Stomach smooth muscle (tissue), 2 donors: ENCODE measurements around the gene ZDHHC1.
"Not testable (repeated sequence)": the region's sequence is repeated elsewhere in the genome, so short reads cannot be mapped to it uniquely, and the experiment has no call there.

Source experiments
- H3K27ac ChIP-seq: one replicate; pipeline ENCODE4 v1.7.0; 2013; ENCODE audit warnings: mild to moderate bottlenecking, low read length, inconsistent platforms
- H3K27me3 ChIP-seq, 2 donors: one replicate each; pipeline ENCODE4 v1.7.0; 2013; ENCODE audit warnings: low read length in 2 of 2; ENCODE audit not compliant: insufficient read depth in 2 of 2, control insufficient read depth in 1 of 2
- H3K36me3 ChIP-seq, 2 donors: one replicate each; pipeline ENCODE4 v1.7.0; 2013; ENCODE audit warnings: low read length in 2 of 2; ENCODE audit not compliant: control insufficient read depth in 2 of 2, insufficient read depth in 2 of 2
- H3K4me1 ChIP-seq: one replicate; pipeline ENCODE4 v1.7.0; 2013; ENCODE audit warnings: low read length; ENCODE audit not compliant: control insufficient read depth, insufficient read depth
- H3K4me3 ChIP-seq, 2 donors: one replicate each; pipeline ENCODE4 v1.7.0; 2013; ENCODE audit warnings: low read length in 2 of 2
- H3K9ac ChIP-seq, 2 donors: one replicate each; pipeline ENCODE4 v1.7.0; 2013; ENCODE audit warnings: low read length in 2 of 2, mild to moderate bottlenecking in 1 of 2
- H3K9me3 ChIP-seq, 2 donors: one replicate each; pipeline ENCODE4 v1.7.0; 2013; ENCODE audit warnings: low read length in 2 of 2; ENCODE audit not compliant: control insufficient read depth in 2 of 2
- donor health status: healthy.
- donor health status: Pancreatic carcinoma.

Gene ZDHHC1

DNA sequence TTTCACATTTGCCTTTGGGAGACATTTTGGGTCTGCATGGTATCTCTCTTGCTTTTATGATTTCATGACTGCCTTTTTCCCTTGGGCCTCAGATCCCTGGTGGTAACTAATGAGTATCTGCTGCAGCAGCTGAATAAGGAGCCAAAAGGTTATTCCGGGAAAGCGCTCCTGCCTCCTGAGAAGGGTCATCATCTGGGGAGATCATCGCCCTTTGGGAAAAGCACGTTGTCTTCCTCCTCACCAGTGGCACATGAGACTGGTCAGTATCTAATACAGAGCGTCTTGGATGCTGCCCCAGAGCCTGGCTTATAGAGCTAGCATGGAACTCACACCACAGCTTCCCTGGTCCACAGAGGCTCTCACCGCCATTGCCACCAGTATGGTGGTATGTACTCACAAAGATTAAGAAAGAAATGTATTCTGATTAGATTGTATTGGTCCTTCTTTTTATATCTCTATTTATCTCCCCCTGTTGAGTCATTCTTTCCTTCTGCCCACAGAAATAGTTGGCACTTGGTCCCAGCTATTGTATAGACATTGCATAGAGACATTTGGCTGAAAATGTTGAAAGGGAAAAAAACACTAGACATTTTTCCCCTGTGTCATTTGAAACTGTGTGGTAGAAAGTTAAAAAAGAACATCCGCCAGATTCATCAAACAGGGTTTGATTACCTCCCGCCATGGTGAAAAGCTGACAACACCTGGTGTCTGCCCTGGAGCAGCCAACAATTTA, 31.3 kb downstream of the ZDHHC1 start:
- no peaks in the 10 kb centered on the region for H3K27me3 ChIP-seq
- H3K4me3 ChIP-seq = no peak overlapping the region
- no peak overlapping the region for H3K9ac ChIP-seq
- no peaks in the 10 kb centered on the region for H3K4me1 ChIP-seq
- H3K27ac ChIP-seq = no peak overlapping the region
- no peaks in the 10 kb centered on the region for H3K9me3 ChIP-seq
- H3K36me3 ChIP-seq = no peaks in the 10 kb centered on the region

DNA sequence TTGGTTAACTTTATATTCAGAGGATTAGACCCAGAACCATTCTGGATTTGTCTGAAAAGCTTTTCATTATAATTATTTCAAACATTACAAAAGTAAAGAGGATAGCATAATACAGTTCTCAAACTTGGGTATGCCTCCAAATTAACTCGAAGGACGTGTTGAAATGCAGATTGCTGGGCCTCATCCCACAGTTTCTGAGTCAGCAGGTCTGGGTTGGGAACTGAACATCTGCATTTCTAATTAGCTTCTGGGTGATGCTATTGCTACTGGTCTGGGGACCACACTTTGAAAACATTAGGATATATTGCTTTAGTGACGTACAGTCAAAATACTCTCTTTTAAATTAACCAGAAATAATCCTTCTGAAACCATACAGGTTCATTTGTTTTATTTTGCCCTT, 33.0 kb downstream of the ZDHHC1 start:
- no peaks in the 10 kb centered on the region for H3K4me1 ChIP-seq
- no peak overlapping the region for H3K9ac ChIP-seq
- H3K4me3 ChIP-seq = no peak overlapping the region
- H3K27ac ChIP-seq = no peak overlapping the region
- H3K27me3 ChIP-seq = no peaks in the 10 kb centered on the region
- no peaks in the 10 kb centered on the region for H3K9me3 ChIP-seq
- H3K36me3 ChIP-seq = no peaks in the 10 kb centered on the region

DNA sequence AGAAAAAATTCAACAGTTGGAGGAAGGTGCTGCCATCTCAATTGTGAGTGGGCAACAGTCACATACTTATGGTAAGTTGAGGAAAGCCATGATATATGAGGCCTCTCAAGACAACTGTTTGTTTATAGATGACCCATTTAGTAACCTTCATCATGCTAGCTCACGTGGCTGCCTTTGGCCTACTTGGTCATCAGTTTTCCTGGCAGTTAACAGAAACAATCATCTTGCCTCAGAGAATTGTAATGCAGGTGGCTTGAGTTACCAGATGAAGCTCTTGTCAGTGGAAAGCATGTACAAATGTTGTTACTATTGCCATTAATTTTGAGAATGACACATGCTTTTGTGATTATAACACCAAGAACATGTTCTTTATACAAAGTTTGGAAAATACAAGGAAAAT, 37.6 kb downstream of the ZDHHC1 start:
- no peaks in the 10 kb centered on the region for H3K27me3 ChIP-seq
- no peak overlapping the region for H3K9ac ChIP-seq
- no peaks in the 10 kb centered on the region for H3K4me1 ChIP-seq
- no peaks in the 10 kb centered on the region for H3K36me3 ChIP-seq
- H3K9me3 ChIP-seq = no peaks in the 10 kb centered on the region
- no peak overlapping the region for H3K4me3 ChIP-seq
- H3K27ac ChIP-seq = no peak overlapping the region

DNA sequence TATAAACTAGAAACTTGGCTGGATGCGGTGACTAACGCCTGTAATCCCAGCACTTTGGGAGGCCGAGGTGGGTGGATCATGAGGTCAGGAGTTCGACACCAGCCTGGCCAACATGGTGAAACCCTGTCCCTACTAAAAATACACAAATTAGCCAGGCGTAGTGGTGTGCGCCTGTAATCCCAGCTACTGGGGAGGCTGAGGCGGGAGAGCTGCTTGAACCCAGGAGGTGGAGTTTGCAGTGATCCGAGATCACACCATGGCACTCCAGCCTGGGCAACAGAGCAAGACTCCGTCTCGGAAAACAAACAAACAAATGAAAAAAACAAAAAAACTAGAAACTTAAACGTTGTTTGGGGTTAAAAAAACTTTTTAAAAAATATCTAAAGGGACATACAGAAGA, 40.3 kb downstream of the ZDHHC1 start:
- H3K4me3 ChIP-seq, H3K4me1 ChIP-seq, H3K36me3 ChIP-seq, H3K9me3 ChIP-seq, H3K9ac ChIP-seq, H3K27me3 ChIP-seq, H3K27ac ChIP-seq: not testable (repeated sequence)

DNA sequence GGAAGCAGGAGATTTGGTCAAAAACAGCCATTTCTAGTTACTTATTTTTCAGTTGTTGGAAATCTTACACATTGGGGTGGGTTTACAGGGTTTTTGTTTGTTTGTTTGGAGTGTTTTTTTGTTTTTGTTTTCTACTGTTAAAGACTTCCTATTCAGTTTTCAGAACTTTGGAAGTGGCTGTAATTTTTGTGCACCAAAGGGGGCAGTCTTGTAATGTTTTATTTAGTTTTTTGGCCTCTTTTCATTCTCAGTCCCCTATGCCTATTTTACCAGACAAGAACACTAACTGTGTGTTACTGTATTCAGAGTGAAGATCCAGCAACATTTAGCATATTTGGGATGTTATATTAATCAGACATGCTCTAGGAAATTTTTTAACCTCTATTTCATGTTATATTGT, 43.6 kb downstream of the ZDHHC1 start:
- H3K36me3 ChIP-seq = no peaks in the 10 kb centered on the region
- no peak overlapping the region for H3K27ac ChIP-seq
- H3K4me3 ChIP-seq = no peak overlapping the region
- H3K9ac ChIP-seq = no peak overlapping the region
- H3K4me1 ChIP-seq = no peaks in the 10 kb centered on the region
- H3K9me3 ChIP-seq = no peaks in the 10 kb centered on the region
- H3K27me3 ChIP-seq = peaks cover 0 to 4% of the 10 kb centered on the region in 2 donors

DNA sequence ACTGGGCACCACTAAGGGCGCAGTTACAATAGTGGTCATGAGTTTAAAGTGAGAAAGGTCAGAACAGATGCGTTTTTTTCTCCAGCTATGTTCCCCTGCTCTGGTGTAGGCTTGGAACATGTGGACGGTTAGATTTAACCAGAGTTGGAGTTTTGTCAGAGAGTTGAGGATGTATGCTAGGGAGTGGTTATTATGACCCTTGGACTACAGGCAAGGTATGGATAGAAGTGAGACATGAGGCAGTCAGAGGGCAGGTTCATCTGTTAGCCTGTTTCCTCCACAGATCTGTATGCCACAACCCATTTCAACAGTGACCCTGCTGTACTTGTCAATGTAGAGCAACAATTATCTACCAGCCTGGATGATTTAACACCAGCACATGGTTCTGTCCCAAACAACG, 45.6 kb downstream of the ZDHHC1 start:
- Histone ChIP-seq H3K27me3 (peaks cover 0 to 4% of the 10 kb centered on the region in 2 donors), H3K27ac (no peak overlapping the region), H3K4me3 (no peak overlapping the region), H3K9ac (no peak overlapping the region), H3K9me3 (no peaks in the 10 kb centered on the region), H3K36me3 (no peaks in the 10 kb centered on the region), H3K4me1 (no peaks in the 10 kb centered on the region)

DNA sequence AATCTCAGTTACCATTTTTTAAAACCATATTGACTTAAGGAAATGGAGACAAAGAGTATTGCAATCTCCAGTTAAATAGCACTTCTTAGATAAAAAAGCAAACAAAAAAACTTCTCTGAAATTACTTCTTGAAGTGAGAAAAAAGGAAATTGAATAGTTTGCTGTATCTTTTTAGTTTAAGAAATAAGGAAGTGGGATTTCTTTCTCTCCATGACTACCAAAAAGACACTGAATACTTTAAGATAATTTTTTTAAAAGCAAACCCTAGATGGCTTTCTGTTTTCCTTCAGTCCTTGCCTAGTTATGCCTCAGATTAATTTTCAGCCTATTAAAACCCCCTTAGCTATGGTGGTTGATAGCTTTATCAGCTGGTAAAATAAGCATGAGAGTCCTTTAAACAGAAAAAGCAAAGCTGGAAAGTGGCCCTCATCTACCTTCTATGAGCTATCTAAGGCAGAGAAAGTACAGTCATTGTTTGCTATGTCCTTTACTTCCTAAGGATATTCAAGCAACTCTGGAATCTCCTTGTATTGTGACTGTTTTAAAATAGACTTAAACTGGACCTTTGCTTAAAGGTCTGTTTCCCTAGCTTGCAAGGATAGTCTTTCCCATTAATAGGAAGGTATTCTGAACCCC, 51.6 kb downstream of the ZDHHC1 start:
- Histone ChIP-seq H3K36me3 (no peaks in the 10 kb centered on the region), H3K27ac (no peak overlapping the region), H3K4me1 (no peaks in the 10 kb centered on the region), H3K9ac (no peak overlapping the region), H3K27me3 (peaks cover 0 to 4% of the 10 kb centered on the region in 2 donors), H3K9me3 (no peaks in the 10 kb centered on the region), H3K4me3 (no peak overlapping the region)

DNA sequence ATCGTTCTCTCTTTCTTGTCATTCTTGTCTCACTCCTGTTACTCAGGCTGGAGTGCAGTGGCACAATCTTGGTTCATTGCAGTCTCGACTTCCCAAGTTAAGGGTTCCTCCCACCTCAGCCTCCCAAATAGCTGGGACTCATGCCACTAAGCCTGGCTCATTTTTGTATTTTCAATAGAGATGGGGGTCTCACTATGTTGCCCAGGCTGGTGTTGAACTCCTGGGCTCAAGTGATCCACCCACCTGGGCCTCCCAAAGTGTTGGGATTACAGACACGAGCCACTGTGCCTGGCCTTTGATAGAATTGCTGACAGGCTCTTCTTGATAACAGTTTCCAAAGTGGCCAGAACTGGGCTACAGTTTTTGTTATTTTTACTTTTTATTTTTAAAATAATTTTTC, 55.2 kb downstream of the ZDHHC1 start:
- no peaks in the 10 kb centered on the region for H3K27me3 ChIP-seq
- H3K4me3 ChIP-seq = no peak overlapping the region
- no peaks in the 10 kb centered on the region for H3K36me3 ChIP-seq
- H3K4me1 ChIP-seq = no peaks in the 10 kb centered on the region
- H3K9ac ChIP-seq = no peak overlapping the region
- H3K27ac ChIP-seq = no peak overlapping the region
- no peaks in the 10 kb centered on the region for H3K9me3 ChIP-seq

DNA sequence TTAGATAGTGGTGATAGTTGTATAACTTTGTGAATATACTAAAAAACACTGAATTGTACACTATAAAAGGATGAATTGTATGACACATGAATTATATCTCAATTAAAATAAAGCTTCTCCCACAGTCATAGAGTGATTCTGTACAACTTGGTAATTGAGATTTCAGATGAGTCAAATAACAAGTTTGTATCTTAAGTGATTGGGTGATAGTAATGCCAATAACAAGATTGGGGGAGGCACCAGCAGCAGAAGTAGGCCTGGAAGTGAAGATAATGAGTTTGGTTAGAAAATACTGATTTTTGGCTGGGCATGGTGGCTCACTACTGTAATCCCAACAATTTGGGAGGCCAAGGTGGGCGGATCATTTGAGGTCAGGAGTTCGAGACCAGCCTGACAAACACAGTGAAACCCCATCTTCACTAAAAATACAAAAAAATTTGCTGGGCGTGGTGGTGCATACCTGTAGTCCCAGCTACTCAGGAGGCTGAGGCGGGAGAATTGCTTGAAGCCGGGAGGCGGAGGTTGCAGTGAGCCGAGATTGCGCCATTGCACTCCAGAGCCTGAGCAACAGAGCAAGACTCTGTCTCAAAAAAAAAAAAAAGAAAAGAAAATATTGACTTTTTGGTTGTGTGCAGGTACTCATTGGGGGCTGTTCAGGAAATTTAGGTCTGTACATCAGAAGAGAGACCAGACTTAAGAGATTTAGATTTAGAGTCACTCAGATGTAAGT, 56.6 kb downstream of the ZDHHC1 start:
- H3K4me3 ChIP-seq, H3K27ac ChIP-seq, H3K9me3 ChIP-seq, H3K36me3 ChIP-seq, H3K9ac ChIP-seq, H3K4me1 ChIP-seq, H3K27me3 ChIP-seq: not testable (repeated sequence)

DNA sequence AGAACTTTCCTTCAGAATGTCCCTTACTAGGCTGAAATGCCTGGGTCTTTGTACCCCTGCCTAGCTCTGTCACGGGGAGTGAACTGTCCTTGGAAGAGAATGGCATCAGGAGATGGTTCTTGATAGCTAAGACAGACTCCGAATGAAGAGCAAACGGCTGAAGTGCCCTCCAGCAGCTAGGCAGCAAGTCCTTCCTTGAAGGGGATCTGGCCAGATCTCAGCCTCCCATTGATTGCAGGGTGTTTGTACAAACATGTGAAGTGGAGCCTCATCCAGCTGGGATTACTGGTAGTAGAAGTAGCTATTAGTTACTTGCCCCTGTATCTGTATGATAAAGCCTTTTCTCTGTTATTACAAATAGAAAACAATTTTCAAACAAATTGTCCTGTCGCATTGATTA, 58.7 kb downstream of the ZDHHC1 start:
- H3K9ac ChIP-seq = no peak overlapping the region
- no peak overlapping the region for H3K4me3 ChIP-seq
- no peaks in the 10 kb centered on the region for H3K9me3 ChIP-seq
- H3K27me3 ChIP-seq = peaks cover 0 to 3% of the 10 kb centered on the region in 2 donors
- H3K4me1 ChIP-seq = no peaks in the 10 kb centered on the region
- no peak overlapping the region for H3K27ac ChIP-seq
- no peaks in the 10 kb centered on the region for H3K36me3 ChIP-seq

DNA sequence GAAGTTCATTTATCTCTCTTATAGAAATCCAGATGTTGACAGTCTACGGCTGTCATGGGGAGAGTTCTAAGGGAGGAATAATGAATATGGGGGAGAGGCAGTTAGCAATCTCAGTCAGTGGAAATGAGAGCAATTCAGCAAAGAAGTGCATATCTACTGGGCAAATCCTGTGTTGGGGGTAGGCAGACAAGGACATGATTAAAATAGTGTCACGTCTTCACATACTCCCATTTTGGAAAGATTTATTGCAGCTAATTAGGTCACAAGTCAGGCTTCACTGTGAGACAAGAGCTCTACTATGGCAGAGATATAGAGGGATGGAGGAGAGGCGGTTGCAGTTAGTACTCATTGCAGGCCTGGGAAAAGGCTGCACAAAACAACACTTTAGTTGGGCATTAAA, 59.9 kb downstream of the ZDHHC1 start:
- no peak overlapping the region for H3K9ac ChIP-seq
- no peaks in the 10 kb centered on the region for H3K36me3 ChIP-seq
- H3K4me3 ChIP-seq = no peak overlapping the region
- H3K27me3 ChIP-seq = peaks cover 0 to 3% of the 10 kb centered on the region in 2 donors
- no peak overlapping the region for H3K27ac ChIP-seq
- H3K4me1 ChIP-seq = no peaks in the 10 kb centered on the region
- no peaks in the 10 kb centered on the region for H3K9me3 ChIP-seq
